ENCODE results near the gene ACVR1B.

DNA sequence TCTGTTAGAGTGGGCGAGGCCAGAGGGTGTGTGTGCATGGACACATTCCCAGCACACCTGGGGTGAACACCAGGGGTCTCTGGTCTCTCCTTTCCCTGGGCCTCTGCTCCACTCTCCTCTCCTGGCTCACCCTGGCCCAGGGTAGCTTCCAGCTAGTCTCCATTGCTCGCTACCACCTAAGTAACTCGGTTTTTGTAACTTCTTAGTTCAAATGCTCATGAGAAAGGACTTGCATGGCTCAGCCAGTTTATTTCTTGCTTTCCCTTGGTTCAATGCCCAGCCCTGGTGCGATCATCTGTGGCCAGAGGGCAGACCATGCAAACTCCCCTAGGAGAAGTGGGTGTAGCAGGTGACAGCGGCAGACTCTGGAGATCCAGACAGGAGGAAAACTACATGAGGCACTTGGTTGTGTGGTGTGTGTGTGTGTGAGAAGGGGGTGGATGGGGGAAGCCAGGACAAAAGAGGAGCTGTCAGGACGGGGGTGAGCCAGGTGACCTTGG is 8.9 kb upstream of the ACVR1B start:
- TF ChIP-seq, protein P1, sequence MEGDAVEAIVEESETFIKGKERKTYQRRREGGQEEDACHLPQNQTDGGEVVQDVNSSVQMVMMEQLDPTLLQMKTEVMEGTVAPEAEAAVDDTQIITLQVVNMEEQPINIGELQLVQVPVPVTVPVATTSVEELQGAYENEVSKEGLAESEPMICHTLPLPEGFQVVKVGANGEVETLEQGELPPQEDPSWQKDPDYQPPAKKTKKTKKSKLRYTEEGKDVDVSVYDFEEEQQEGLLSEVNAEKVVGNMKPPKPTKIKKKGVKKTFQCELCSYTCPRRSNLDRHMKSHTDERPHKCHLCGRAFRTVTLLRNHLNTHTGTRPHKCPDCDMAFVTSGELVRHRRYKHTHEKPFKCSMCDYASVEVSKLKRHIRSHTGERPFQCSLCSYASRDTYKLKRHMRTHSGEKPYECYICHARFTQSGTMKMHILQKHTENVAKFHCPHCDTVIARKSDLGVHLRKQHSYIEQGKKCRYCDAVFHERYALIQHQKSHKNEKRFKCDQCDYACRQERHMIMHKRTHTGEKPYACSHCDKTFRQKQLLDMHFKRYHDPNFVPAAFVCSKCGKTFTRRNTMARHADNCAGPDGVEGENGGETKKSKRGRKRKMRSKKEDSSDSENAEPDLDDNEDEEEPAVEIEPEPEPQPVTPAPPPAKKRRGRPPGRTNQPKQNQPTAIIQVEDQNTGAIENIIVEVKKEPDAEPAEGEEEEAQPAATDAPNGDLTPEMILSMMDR (IDR thresholded peaks at IDR 0.05): no peak
- TF ChIP-seq POLR2A (IDR thresholded peaks at IDR 0.05): no peak
